Amygdala (tissue), 56 donors: ENCODE results near the gene MAP3K5.
"Not testable (repeated sequence)": the region's sequence is repeated elsewhere in the genome, so short reads cannot be mapped to it uniquely, and the experiment has no call there.

Experiments
- DNase-seq, 56 donors: peaks; one replicate each; lab custom pipeline; 2025; lab: John Stamatoyannopoulos, UW

Gene MAP3K5

GRCh38 chr6:136696783-136697364 lies 95.4 kb downstream of the MAP3K5 start:
- DNase-seq: no peak

GRCh38 chr6:136696238-136696637 lies 96.0 kb downstream of the MAP3K5 start:
- DNase-seq: no peak

DNA sequence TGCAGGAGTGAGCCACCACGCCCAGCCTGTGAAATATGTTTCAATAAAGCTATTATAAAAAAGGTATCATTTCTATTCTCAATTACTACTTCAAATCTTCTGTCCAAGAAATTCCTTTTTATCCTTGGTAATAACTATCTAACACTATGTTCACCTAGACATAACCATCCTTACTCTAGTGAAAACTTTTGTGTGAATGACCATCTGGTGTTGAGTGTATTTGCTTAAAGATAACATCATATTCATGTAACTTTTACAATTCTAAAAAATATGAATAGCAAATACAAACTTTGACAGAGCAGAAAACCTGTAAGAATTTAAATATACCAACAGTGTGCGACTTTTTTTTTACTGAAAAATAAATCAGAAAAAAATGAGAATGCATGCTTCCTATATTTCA lies 96.9 kb downstream of the MAP3K5 start:
- DNase-seq: no peak

- DNase-seq: no peak
Measured at GRCh38 chr6:136693090-136693489, 99.2 kb downstream of the MAP3K5 start.

GRCh38 chr6:136687894-136688293 lies 104.4 kb downstream of the MAP3K5 start:
- DNase-seq: not testable (repeated sequence)

- no peak for DNase-seq
Measured at GRCh38 chr6:136685540-136686108, 106.7 kb downstream of the MAP3K5 start.

DNA sequence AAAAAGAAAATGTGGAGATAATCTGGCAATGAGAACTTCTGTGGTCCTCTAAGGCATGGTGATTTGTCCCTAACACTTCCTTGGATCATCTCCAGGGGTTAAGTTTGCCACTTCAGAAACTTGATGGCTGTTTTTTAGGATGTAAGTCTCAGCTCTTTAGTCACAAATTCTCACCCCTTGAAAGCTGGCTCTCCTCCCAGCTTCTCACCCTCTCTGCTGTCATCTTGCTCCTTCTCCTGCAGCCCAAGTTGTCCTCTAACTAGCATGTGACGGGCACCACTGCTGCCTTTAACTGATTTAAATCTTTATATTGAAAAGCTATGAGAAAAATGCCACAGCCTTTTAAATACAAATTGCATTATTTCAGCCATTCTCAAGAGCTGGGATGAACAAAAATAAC lies 107.8 kb downstream of the MAP3K5 start:
- DNase-seq: peak in 3 of 56 donors; percentile 2 to 14 (median 2)

GRCh38 chr6:136683209-136683941 lies 108.9 kb downstream of the MAP3K5 start:
- DNase-seq: no peak

GRCh38 chr6:136682292-136682691 lies 110.0 kb downstream of the MAP3K5 start:
- no peak for DNase-seq

- DNase-seq: no peak
Measured at GRCh38 chr6:136677822-136678221, 114.5 kb downstream of the MAP3K5 start.

DNA sequence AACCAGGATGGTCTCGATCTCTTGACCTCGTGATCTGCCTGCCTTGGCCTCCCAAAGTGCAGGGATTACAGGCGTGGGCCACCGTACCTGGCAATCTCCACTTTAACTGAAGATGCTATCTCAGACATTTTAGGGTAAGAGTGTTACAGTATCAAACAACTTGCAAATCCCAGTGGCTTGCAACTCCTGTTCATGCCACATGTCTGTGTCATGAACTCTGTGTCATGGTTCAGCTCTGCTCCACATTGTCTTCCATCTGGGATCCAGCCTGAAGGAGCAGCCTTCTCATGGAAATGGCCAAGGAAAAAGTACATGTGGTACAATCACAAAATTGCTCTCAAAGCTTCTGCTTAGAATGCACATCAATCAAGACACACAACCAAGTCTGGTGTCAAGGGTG lies 114.9 kb downstream of the MAP3K5 start:
- DNase-seq: no peak

DNA sequence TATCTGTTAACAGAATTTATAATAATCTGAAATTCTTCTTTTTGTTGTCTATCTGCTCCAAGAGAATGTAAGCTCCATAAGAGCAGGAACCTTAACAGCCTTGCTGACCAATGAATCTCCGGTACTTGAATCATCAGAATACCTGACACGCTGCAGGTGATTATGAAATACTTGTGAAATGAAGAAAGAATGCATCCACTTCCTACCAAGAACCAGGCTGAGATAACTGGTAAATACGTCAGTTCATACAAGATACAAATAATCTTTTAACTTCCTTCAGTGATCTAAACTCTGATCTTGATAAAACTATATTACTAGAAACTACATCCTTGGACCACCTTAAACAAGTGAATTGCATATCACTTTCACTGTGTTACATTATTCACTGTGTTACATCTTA lies 116.2 kb downstream of the MAP3K5 start:
- no peak for DNase-seq

GRCh38 chr6:136673571-136673970 lies 118.7 kb downstream of the MAP3K5 start:
- no peak for DNase-seq

DNA sequence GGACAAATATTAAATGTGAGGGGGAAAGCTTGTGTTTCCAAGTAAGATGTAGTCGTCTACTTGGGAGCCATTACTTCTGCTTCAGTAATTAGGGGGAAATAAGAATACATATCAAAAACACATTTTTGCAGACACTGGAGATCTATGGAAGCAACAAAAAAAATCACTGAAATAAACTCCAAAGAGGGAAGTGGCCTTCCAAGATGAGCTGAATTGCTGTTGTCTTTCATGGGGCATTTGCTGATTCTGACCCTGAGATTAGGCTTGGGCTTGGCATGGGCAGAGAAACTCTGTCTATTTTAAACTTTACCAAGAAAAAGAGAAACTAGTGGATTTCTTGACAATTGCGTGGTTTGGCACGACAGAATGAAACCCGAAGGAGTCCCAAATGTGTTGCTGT lies 120.1 kb downstream of the MAP3K5 start:
- no peak for DNase-seq

DNA sequence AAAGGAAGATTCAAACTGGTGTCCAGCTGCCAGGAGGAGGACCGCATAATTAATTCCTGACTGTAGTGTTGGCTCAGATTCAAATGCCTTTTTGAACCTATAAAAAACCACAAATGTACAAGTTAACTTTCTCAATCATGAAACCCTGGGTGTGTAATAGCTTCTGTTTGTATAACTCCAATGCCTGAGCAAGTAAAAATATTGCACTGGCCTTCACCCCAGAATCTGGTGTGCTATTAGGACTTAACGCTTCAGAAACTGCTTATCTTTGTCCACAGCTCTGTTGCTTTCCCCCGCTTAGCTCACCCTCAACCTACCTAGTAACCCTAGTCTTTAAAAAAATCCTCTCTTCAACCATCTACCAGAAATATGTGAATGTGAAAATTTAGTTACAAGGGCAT lies 123.0 kb downstream of the MAP3K5 start:
- no peak for DNase-seq

DNA sequence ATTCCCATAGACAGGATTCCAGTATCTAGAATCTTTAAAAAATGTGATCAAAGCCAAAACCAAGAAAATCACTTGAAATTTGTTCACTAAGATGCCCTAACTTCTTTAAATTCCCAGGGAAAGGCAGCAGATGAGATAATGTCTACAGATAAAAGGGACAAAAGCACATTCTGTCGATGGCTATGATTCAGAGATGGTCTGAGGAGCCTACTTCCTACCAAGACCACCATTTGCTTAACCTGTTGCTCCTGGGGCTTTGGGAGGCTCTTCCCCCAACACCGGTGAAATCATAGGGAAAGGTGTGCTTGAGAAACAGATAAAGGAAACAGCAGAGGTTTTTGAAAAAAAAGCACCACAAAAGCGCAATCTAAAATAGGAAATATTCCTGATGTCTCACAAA lies 123.7 kb downstream of the MAP3K5 start:
- DNase-seq: no peak

DNA sequence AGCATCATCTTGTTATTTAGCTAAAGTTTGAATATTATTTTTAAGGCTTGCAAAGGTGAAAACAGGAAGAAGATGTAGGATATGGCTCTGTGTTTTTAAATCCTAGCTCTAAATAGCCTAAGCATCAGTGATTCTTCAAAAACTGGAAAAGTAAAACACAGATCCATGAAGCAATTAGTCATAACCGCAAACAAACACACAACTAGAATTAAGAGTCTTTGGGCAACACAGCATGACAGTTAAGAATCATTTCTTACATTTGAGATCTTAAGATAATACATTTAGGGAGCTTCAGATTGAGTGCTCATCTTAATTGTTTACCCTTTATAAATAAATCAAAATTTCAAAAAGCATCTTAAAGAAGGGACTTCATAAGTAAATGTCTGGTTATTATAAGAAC lies 126.2 kb downstream of the MAP3K5 start:
- no peak for DNase-seq

GRCh38 chr6:136662347-136663237 lies 129.7 kb downstream of the MAP3K5 start:
- DNase-seq: no peak

GRCh38 chr6:136660727-136661126 lies 131.6 kb downstream of the MAP3K5 start:
- DNase-seq: no peak

DNA sequence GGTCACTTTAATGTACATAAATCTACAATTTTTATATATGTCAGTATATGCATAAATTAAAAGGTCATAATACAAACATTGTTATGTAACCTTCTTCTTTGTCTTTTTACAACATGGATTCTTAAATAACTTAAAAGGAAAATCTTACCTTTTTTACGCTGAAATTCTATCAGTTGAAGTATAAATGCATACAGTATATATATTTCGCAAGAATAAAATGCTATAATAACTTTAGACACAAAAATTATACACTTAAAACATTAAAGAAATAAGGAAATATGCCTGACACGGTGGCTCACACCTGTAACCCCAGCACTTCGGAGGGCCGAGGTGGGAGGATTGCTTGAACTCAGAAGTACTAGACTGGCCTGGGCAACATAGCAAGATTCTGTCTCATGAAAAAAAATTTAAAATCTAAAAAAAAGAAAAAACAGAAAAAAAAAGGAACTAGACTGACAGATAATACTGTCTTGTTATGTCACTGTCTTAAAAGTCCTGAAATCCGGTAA lies 132.2 kb downstream of the MAP3K5 start:
- no peak for DNase-seq

DNA sequence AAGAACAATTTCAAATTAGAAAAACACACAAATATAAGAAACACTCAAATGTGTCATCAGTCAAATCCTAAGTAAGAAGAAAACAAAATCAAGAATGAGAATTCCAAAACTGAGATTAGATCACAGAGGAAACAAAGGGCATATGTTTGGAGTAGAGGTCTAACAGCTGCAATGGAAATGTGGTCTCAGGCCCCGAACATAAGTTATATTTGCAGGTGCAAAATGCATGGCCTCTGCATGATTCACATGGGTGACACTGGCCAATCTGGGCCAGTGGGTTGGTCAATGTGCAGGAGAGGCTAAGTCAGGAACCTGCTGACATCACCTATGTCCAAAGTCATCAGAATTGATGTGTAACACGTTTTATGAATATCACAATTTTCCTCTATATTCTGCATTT lies 133.6 kb downstream of the MAP3K5 start:
- DNase-seq: no peak
